ENCODE data around the gene CD47.

GRCh38 chr3:108042300-108042699 is 48.5 kb downstream of the CD47 start:
- TF ChIP-seq CTCF (IDR thresholded peaks at IDR 0.05) (no peak), EZH2 (IDR thresholded peaks at IDR 0.05; ENCODE audit: borderline replicate concordance, insufficient read depth, low read depth, low read length, poor library complexity, severe bottlenecking) (no peak)
